ENCODE measurements around the gene MORC1.
A peak's percentile ranks its signal among the peaks of the same experiment; 100 is the strongest.
"Not testable (repeated sequence)": the region's sequence is repeated elsewhere in the genome, so short reads cannot be mapped to it uniquely, and the experiment has no call there.

MORC1 gene

DNA sequence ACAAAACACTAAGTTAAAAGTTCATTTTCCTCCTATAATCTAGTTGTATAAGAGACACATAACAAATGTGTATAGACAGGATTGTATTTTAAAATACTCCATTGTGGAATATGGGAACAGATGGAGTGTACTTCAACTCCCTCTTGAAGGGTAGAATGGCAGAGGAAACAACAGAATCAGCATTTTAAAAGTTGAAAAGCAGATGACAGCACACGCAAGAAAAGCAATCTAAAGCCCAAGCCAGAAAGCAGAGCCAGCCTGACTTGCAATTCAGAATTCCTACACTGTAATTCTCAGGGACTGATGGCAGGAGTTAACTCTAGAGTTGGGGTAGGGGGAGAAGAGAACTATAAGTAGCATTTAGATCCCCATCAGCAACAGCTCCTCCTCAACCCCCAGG, 22.8 kb downstream of the MORC1 start:
- no peak for DNase-seq

DNA sequence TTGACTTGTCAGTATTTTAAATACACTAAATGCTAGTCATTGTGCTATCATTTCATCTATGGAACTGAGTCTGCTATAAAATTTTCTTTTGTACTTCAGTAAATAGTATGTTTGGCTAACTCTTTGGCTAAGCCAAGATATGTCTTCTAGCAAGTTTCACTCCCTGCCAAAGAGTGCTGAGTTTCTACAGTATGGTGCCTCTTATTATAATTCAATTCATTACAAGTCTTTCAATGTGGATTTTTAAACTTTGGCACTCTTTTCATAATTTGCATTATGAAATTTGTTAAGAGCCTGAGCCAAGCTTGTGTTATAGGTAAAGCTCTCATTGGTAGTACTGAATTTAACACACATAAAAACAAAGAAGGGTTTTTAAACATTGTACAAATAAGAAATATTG, 24.4 kb downstream of the MORC1 start:
- no peak for DNase-seq

DNA sequence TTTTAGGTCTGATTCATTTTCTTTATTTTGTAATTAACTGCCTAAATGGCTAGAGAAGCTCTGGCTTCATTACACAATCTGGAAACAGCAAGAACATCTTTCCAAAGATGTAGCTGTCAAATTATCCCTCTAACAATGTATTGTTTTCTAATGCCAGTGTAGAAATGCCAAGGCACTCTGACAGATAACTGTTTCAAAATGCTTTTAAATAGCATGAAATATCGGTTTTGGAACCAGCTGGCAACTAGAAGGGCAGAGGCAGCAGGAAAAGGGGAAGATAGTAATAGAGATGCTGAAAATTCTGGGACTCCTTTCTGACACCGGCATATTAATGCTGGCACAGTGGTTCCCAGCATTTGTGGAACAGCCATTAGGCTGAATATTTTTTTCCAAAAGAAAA, 26.1 kb downstream of the MORC1 start:
- DNase-seq, result no peak

DNA sequence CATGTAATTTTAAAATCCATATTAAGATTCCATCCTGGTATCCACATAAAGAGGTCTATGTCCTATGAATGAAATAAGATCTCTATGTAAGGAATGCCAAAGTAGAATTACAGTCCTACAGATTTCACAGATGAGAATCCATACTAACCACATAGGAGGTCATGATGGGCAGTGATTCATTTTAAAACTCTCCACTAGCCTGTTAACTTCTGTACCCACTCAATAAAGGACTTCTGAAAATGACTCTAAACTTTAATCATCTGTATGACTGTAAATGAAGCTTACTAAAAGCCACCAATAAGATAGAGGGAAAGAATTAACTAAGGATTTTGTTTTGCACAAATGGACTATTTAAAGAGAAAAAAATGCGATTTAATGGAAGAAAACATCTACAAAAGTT, 28.7 kb downstream of the MORC1 start:
- DNase-seq, result no peak

DNA sequence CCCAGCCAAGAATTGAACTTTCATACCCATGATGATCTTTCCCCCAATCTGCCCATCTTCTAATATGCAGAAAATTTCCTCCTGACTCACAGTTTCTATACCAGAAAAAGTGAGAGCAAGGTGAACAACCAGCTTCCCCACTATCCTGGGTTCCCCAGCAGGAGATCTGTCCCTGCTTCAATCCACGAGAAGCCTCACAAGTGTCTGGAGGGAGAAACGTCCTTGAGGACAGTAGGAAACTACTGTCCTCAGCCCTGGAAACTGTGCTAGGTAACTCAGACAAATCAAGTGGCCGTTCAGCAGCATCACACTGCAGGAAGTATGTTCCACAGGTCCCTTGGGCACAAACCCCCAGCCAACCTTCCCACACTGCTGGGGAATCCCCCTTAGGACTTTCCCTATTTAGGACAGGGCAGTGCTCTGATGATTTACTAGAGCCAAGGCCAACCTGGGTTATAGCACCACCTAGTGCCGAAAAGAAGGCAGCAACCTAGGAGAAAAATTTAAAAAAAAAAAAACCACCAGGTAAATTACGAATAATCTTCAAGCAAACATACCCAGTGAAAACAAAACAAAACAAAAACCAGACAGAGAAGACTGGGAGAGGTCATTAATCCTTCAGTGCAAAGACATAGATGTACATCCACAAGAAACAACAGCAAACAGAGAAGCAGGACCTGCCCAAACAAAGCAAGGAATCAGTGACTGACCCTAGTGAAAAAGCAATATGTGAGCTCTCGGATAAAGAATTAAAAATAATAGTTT, 36.0 kb downstream of the MORC1 start:
- no peak for DNase-seq

DNA sequence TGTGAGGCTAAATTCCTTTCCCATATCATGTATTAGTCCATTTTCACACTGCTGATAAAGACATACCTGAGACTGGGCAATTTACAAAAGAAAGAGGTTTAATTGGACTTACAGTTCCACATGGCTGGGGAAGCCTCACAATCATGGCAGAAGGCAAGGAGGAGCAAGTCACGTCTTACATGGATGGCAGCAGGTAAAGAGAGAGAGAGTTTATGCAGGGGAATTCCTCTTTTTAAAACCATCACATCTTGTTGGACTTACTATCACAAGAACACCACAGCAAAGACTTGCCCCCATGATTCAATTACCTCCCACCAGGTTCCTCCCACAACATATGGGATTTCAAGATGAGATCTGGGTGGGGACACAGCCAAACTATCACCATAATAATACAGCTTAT, 37.8 kb downstream of the MORC1 start:
- DNase-seq, result not testable (repeated sequence)

DNA sequence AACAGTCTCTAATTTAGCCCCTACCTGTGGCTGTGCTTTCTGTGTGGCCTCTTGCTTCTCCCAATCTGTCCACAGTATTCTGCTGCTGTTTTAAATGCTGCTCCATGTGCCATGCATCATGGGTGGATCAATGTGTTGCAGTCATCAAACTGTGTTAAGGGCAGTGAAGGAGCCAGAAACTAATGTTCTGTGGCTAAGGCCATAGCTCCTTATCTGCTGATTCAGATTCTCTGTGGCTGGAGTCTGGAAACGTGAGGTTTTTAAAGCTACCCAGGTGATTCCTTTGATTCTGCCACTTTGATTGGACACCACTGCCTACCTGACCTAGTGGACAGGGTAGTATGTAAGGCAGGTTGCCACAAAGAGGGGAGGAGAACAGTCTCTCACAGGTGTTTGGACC, 44.8 kb downstream of the MORC1 start:
- DNase-seq, result no peak

DNA sequence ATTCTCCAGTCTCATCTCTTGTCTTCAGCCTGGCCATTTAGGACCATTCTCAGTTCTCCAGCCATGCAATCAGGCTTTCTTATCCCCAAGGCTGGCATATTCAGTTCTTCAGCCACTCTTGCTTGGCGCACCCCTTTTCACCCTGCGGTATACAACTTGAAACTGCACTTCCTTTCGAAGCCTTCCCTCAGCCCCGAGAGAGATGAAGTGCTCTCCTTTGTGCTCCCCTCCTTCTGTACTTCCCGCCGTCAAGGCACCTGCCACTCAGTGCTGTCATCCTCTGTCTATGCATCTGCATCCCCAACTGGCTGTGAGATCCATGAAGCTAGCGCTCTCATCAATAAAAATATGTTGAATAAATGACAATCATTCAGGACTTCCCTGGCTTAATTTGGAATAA, 45.7 kb downstream of the MORC1 start:
- no peak for DNase-seq

DNA sequence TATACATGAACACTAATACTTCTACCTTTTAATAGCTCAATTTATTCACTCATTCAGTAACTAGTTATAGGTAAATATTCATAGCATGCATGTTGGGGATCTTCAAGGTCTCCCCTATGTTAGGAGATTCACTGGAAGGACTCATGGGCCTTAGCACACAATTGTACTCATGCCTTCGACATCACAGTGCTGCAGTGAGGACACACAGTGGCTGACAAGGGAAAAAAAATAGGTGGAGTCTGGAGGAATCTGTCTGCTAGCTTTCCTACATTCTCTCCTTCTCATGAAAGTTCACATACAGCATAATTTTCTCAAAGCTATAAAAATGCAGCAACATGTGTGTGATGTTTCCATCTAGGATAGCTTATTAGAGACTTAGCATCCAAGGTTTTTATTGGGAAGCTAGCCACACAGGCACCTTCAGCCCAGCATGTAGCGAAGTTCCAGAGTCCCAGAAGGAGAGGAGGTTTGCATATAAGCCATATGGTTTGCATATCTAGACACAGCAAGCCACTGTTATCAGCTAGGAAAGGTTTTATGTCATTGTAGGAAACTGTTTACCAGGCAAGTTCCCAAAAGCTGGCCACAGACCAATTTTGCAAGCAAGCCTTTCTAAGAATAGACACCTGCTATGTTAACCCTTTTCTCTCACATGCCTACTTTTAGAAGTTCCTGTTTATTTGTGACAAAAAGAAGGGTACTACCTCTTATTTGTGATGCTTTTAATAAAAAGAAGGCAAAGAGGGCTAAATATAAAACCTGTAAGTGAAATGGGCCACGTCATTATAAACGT, 46.4 kb downstream of the MORC1 start:
- no peak for DNase-seq

DNA sequence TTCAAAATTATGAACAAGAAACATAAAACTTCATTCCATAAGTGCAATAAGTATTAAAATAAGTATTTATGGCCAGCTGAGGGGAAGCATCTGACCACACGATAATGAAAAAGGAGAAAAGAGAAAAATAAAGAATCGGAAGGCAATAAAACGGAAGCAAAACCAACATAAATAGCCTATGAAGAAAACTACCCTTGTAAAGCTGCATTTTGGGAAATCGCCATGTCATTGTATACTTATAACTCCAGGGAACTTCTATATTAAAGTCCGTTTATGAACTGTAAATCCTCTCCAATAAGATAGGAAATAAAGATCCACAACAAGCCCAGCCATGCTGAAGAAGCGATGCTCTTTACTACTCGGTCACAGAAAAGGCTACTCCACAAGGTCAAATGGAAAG, 47.7 kb downstream of the MORC1 start:
- no peak for DNase-seq

DNA sequence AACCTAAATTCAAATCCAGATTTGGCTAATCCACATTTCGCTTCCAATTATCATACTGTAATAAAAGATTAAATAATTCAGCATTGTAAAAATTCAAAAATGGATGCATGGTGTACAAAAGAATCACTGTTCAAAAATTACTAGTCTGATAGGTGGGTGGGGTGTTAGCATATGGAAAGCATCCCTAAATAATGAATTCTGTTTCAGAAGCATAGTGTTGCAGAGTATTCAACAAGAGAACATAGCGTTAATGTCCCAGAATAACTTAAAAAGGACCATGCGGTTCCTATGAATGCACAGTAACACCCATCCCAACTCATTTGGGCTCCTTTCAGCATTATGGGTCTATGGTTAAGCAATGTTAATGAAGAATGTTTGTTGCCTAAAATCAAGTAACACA, 51.1 kb downstream of the MORC1 start:
- no peak for DNase-seq

DNA sequence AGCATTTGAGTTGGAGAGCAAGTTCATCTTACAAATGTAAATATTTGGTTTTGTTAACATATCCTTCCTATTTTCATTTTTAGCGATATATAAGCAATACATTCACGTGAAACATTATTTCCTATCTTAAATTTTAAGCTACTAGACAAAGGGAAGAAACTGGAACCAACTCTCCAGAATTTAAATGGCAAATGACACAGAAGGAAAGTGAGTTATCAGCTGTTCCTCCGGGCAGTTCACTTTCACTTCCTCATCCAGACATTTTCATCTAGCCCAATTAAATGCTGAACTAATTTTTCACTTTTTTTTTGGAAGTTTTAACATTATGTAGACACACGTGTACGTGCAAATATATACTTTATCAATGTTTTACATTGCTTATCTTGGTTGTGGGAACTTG, 58.7 kb downstream of the MORC1 start:
- no peak for DNase-seq

DNA sequence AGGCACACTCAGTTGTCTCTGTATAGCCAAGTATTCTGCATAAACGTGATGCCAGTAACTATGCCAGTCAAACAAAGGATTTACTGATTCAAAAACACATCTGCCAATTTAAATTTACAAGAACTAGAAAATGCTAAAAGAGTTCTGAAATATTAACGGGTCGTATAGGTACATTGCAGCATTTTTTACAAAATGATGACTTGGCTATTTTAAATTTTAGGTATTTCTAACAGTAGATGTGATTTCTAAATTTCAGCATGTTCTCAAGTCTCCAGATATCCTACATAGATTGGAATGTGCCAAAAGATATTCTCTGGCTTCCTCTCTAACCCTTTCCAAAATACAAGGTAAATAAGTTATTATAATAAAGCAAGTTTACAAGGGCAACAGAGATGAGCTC, 60.3 kb downstream of the MORC1 start:
- no peak for DNase-seq

DNA sequence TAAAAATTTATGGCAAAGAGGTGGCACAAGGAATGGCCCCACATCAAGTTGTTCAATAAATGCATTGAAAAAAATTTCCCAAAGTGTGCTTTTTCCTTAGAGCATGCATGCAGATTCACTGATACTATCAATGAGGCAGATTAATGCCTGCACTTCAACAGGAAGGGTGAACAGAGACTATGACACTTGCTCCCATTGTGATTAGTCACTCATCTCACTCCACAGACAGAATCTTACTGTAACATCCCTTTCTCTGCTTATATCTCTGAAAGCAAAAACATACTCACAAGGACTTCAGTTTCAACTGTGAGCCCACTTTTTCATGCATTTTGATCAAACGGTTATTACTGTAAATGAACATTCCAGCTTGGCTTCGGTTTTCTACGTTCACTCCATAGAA, 60.9 kb downstream of the MORC1 start:
- DNase-seq, result no peak

DNA sequence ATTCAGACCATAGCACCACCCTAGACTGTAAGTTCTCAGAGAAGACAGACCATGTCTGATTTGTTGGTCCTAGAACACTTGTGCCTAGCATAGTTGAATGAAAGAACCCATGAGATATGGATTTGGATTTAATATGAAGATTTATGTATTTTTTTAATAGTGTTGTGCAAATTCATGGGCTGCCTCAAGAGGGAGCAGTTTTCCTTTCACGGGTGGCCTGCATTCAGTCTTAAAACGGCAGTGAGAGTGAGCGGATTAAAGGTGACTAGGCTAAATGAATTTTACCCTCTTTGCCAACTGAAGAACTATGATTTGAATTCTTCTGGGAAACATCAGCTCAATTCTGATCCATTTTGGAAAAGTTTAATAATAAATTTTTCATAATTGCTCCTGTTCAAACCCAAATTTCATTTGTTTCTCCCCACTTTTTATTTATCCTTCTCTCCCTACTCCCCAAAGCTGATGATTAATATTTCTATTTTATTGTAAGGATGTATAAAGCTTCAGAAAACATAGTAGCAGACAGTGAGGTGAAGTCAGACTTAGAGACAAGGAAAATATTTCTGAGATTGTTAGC, 67.3 kb downstream of the MORC1 start:
- peak; percentile 17 for DNase-seq

DNA sequence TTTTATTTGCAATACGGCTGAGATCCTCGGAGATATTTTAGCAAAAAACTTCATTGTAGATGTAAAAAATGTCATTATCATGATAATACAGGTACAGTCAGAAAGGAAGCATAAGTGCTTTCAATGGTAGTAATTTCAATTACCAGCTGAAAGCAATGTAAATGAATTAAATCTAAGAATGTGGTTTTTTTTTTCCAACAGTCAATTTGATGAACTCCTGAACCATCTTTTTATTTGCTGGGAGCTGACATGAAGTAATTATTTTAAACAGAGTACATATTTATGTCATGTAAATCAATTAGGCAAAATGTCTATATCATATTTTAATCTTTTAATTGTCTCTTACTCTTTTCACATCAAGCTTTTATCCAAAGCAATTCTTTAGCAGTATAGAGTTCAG, 70.6 kb downstream of the MORC1 start:
- DNase-seq, result no peak

DNA sequence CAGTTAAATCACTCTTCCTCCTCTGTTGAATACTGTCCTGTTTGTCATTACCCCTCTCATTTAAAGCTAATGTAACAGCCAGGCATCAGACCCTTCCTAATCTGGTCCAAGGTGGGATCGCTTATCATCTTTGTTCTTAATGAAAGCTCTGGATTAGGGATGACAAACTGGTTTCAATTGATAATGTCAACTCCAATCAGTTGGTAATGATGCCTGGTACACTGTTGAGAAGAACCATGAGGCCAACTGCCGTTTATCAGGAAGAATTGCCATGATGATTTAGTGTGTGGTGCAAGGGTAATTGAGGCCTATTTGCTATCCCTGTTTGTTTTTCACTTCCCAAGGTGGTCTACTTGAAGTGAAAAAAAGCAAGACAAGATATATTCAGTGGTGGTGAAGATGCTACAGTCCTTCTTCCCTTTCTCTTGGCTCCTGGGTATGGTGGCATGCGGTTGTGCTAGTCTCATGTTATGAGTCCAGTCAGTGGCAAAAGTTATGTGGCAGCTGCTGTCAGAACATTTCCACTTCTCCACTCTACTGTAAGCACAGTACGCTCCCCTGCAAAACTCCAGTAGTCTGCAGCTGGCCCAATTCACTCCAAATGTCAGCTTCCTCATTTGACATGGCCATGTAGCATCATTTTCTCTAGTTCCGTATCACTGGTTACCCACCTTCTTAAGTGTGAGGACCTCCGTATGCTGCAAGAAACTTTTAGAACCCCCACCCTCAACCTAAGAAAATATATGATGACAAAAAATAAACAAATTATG, 72.5 kb downstream of the MORC1 start:
- no peak for DNase-seq

DNA sequence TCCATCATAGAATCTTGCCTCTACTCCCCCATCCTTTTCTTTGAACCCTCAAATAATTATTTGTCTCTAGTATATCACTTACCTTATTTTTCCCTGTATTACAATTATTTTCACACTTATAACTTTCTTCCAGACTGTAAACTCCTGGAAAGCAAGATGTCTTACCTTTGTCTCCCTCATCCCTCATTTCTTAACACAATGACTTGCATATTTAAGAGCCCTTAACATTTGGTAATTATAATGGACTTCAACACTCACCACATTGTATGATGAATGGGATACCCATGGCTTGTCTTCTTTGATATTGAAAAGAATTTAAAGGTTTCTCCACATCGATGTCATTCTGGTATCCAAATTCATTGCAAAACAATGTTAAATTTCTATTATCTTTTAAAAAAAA, 82.9 kb downstream of the MORC1 start:
- no peak for DNase-seq

DNA sequence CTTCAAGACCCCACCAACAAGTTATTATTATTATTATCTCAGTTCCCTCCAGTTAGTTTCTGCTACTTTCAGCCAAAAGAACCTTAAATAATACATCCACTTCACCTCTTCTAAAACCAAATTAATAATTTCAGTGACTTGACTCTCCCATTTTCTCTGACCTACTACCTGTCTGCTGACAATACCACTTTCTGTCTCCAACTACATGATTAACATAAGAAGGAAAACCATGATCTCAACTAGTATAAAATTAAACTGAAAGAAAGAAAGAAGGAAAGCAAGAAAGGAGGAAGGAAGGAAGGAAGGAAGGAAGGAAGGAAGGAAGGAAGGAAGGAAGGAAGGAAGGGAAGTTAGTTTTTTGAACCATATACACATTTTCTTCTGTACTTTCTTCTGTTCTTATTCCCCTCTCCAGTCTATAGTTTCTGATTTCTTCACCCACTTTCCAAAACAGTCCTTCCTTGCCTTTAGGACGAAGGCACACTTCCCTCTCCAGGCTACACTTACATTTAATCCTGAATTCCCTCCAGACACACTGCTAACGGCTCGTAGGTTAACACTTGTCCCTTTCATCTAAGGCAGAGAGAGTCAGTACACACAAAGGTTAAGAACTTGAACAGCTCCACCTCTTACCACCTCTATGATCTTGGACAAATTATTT, 84.8 kb downstream of the MORC1 start:
- DNase-seq, result no peak

DNA sequence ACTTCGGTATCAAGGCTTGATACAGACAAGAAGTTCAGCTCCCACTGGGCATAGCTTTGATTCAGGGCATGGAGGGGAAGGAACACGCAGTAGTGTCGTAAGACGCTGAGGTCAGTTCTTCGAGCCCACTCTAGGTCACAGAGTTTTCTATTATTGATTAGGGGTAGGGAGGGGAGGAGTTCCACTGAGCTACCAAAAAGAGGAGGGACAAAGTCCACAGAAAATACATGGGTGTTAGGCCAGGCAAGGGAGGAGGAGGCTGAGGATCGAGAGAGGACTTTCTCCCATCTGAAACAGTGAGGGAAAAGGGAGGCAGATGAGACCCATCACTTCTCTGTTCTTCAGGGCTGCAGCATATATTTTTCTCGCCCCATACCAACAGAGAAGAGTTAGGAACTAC, 89.2 kb downstream of the MORC1 start:
- no peak for DNase-seq

DNA sequence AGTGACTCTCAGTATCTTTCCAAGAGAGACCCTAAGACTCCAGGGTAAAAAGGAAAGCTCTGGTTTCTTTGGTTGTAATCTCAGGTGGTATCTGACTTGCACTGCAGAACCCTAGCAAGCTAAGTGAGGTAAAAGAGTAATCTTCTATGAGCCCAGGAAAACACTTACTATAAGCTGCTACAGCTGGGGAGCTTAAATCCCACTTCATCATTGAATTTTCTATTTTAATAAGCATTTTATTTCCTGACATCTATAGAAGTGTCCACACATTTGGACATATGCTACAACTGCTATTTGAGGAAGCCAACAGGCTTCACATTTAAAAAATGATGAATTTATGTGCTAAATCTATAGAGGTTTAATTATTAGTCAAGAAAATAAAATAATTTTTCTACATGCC, 91.1 kb downstream of the MORC1 start:
- no peak for DNase-seq

DNA sequence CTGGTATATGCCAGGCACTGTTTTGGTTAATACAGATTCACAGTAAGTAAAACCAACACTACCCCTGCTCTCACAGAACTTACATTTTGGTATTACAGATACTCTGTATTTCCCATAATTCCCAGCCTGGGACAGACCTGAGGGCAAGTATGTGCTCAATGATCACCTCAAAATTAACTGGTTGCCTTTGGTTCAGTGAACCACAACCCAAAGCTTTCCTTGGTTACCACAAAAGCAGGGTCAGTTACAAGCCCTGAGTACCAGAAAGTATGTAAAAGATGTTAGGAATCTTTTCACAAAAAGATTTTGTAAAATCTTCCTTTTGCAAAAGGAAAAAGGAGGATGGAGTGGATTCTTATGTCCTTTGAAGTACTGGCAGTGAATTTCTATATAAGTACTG, 92.0 kb downstream of the MORC1 start:
- no peak for DNase-seq

DNA sequence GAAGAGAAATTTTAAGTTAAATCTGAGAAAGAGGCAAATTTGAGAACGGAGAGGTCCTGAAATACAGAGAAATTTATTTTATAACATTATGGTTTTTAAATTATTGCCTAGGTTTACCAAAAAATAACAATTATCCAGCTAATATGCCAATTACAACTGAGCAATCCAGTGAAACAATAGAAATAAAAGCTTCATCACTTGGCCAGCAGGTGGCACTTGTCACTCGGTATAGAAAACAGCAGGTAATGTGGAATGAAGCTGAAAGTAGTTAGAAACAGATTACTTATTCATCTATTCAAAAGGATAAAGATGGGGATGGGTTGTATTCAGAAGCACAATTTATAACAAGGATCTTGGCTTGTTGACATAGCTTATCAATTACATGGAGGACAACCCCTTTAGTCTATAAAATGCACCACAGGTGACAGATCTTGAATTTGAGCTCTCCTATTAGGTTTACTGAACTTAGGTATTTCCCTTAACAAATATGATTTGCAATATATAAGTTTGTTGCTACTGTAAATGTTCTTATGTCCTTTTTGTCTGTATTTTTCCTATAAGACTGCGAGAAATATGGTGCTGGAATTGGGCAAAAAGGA, 94.2 kb downstream of the MORC1 start:
- peak; percentile 37 for DNase-seq
